HUES6 (cell line): ENCODE data around the gene TMEM201.
A peak's percentile ranks its signal among the peaks of the same experiment; 100 is the strongest.

Experiments used
- H3K27ac ChIP-seq: 2 replicates; pipeline ENCODE4 v1.7.0; 2013; ENCODE audit warnings: low read depth, mild to moderate bottlenecking, low read length, inconsistent platforms
- H3K27me3 ChIP-seq: 2 replicates; pipeline ENCODE4 v1.6.1; 2013; ENCODE audit warnings: low read length; ENCODE audit not compliant: control insufficient read depth, insufficient read depth
- H3K36me3 ChIP-seq: 2 replicates; pipeline ENCODE4 v1.6.1; 2013; ENCODE audit warnings: low read length; ENCODE audit not compliant: control insufficient read depth, insufficient read depth
- H3K4me1 ChIP-seq: 2 replicates; pipeline ENCODE4 v1.6.1; 2013; ENCODE audit warnings: low read length; ENCODE audit not compliant: control insufficient read depth, insufficient read depth
- H3K4me3 ChIP-seq: 2 replicates; pipeline ENCODE4 v1.5.1; 2013; ENCODE audit warnings: low read depth, low read length
- H3K9ac ChIP-seq: one replicate; pipeline ENCODE4 v1.6.1; 2013; ENCODE audit warnings: mild to moderate bottlenecking, low read length
- H3K9me3 ChIP-seq: 2 replicates; pipeline ENCODE4 v1.6.1; 2013; ENCODE audit warnings: low read depth, low read length; ENCODE audit not compliant: control insufficient read depth, insufficient read depth

The TMEM201 gene

DNA sequence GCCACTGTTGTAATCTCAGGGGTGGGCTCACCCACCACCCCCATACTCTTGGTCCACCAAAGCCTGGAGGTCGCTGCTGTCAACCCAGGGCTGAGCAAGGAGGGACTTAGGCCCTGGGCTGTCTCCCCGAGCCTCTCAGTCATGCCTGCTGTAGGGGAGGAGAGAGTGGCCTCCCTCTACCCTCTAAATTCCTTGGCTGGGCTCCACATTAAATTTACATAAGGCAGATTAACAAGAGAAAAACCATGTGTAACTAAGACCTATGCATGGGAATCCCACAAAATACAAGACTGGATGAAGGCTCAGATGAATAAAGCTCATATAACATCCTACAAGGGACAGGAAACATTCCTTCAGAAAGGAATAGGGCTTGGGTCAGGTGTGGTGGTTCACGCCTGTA, 61.1 kb downstream of the TMEM201 start:
- Histone ChIP-seq H3K9ac (no peak overlapping the region), H3K36me3 (no peaks in the 10 kb centered on the region), H3K4me3 (no peak overlapping the region), H3K9me3 (no peaks in the 10 kb centered on the region), H3K4me1 (peaks cover 4% of the 10 kb centered on the region), H3K27ac (no peak overlapping the region), H3K27me3 (peaks cover 54% of the 10 kb centered on the region)

DNA sequence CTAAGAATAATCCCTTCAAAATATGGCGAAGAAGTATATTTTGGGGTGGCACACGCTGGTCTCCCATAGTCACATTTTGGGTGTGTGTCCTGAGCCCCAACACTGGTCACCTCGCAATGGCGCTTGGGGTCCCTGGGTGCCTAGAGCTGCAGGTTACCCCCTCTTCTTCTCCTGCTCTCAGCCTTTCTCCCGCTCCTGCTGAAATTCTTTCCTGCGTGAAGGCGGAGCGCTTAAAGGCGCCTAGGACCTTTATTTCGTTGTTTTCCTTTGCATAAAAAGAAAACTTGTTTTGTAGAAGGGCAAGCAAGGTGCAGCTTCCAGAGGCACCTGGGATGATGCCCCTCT, 62.5 kb downstream of the TMEM201 start:
- peaks cover 54% of the 10 kb centered on the region for H3K27me3 ChIP-seq

DNA sequence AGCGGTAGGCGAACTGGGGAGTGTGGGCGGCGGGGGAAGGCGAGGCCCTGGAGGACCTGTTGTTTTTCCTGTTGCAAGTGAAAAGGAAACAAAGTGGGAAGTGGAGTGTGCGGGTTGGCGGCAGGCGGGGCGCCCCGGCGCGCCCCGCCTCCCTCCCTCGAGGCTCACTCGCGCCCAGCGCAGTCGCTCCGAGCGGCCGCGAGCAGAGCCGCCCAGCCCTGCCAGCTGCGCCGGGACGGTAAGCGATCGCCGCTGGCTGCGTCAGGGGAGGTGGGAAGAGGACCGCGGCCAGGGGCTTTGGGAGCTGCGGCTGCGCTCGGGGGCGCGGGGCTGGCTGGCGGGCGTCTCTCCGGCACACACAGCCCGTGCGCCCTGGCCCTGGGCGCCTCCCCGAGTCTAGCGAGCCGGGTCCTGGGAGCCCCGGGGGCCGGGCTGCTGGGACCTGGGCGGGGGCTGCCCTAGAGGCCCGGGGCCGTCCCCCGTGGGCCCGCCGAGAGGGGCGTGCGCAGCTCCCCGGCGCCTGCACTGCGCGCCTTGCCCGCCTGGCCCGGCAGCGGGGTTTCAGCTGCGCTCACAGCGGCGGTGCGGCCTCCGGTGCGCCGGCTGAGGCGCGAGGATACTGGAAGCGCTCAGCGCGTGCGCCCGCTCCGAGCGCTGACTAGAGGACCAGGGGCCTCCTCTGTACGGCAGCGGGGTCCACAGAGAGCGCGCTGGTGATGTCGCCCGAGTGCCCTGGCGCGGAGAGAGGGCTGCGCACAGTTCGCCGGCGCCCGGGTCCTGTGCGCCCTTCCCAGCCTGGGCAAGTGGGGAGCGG, 63.1 kb downstream of the TMEM201 start, which contains the start of gene PIK3CD:
PIK3CD (plus strand) TSS at position 167 of the 814 bp plus-strand sequence. CDS start 58,725 bp downstream, outside the sequence.
- H3K36me3 ChIP-seq: no peaks in the 10 kb centered on the region
- no peak within 1 kb of the TSS for H3K9ac ChIP-seq
- H3K4me1 ChIP-seq: peaks cover 4% of the 10 kb centered on the region
- no peak within 1 kb of the TSS for H3K27ac ChIP-seq
- peak within 1 kb of the TSS; percentile 77 for H3K4me3 ChIP-seq
- H3K9me3 ChIP-seq: no peaks in the 10 kb centered on the region
- H3K27me3 ChIP-seq: peaks cover 54% of the 10 kb centered on the region

More for the DNA sequence above, 62.5 kb downstream of the TMEM201 start:
- Histone ChIP-seq H3K4me1 (peaks cover 4% of the 10 kb centered on the region), H3K9me3 (no peaks in the 10 kb centered on the region), H3K4me3 (peak overlapping the region; percentile 77), H3K9ac (no peak overlapping the region), H3K36me3 (no peaks in the 10 kb centered on the region), H3K27ac (no peak overlapping the region)

DNA sequence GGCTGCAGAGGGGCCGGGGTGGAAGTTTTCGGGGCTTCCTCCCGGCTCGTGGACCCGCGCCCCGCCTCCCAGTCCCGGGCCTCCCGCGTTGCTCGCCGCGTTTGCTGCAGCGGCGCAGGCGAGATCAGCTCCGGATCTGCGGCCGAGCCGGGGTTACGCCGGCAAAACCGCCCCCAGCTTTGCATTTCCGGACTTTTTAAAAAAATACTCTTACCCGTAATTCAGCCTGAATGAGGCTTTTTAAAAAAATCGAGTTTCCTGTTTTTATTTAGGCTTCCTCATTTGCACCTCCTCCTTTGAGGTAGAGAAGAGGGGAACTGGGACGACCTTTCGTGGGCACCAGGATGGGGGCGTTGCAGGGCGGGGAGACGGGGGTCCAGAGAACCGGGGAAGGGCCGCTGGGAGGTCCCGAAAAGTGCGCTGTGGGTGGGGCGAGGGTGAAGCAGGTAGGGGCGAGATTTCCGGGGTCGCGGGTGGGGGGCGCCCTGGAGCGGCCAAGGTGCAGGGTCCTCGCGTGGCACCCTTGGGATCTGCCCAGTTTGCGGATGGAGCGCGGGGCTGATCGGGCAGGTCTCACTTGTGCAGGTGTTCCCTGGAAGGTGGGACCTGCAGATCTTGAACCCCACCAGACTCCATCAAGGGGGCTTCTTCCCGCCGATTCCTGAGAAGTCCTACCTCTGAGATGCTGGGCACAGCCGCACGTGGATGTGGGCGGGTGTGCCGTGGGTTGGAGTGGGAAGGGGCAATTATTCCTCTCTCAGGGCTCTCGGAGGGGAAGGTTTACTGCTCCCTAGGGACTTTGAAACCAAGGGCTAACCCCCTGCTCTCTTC, 63.9 kb downstream of the TMEM201 start:
- Histone ChIP-seq H3K36me3 (no peaks in the 10 kb centered on the region), H3K4me1 (peaks cover 5% of the 10 kb centered on the region), H3K9me3 (no peaks in the 10 kb centered on the region), H3K27ac (no peak overlapping the region), H3K9ac (no peak overlapping the region), H3K4me3 (peak overlapping the region; percentile 77), H3K27me3 (peaks cover 54% of the 10 kb centered on the region)

DNA sequence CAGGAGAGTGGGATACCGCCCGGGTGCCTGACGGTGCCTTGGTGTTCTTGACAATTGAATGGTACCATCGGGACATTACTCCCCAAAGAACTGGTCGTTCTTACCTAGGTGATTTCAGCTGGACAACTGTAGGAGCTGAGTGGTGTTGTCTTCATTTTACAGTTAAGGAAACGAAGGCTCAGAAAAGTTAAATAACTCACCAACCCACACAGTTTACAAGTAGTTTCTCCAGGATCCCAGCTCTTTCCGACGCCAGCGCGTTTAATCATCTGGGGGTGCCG, 64.4 kb downstream of the TMEM201 start:
- Histone ChIP-seq H3K9ac (no peak overlapping the region), H3K27ac (no peak overlapping the region), H3K4me3 (no peak overlapping the region), H3K4me1 (peaks cover 8% of the 10 kb centered on the region), H3K9me3 (no peaks in the 10 kb centered on the region), H3K27me3 (peaks cover 54% of the 10 kb centered on the region), H3K36me3 (no peaks in the 10 kb centered on the region)

DNA sequence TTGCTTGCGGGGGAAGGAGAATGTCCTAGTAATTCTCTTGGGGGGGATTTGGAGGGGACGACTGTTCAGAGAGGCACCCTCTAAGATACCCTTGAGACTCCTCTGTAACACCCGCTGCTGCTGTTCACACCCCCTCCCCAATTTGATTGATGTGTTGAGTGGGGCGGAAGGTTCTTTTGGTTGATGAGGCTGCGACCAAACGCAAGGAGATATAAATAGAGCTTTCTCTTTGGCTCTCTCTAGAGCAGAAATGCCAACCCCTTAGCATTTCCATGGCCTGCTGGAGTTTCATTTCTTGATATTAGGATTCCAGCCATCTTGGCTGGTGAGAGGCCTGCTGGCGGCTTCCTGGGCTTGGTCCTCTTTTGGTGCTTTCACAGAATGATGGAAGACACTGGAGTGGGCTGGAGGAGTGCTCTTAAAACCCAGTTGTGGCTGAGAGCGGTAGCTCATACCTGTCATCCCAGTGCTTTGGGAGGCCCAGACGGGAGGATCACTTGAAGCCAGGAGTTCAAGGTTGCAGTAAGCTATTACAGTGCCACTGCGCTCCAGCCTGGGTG, 64.9 kb downstream of the TMEM201 start:
- H3K9ac ChIP-seq: no peak overlapping the region
- no peak overlapping the region for H3K4me3 ChIP-seq
- no peak overlapping the region for H3K27ac ChIP-seq
- no peaks in the 10 kb centered on the region for H3K9me3 ChIP-seq
- H3K36me3 ChIP-seq: no peaks in the 10 kb centered on the region
- peaks cover 54% of the 10 kb centered on the region for H3K27me3 ChIP-seq
- H3K4me1 ChIP-seq: peaks cover 8% of the 10 kb centered on the region

DNA sequence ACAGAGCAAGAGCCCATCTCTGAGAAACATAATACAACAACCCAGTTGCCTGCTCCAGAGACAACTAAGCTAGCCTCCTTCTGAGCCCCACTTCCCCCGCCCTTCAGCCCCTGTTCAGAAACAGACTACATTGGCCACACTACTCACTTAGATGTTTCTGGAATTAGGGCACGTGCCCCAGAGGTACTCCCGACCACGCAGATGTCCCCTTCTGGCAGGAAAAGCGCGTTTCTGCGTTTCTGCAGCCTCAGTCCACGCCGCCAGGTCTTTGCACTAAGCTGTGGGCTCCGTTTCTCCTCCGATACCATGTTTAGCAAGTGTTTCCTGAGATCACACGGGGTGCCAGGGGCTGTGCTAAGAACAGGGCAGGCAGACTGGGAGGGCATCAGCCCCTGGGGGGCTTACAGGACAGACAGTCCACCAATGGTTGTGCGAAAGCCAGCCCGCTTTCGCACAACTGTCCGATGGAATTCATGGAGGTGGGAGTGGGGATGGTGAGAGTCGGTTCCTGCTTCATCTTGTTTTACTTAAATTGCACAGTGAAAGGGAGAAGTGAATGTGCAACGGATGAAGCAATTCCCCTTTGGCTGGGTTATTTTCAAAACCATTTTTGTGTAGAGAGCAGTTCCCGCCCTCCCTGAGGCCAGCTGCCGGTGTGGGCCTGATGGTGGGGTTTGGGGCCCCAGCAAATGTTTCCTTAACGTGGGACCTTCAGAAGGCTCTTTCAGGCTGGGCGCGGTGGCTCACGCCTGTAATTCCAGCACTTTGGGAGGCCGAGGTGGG, 65.5 kb downstream of the TMEM201 start:
- no peak overlapping the region for H3K27ac ChIP-seq
- H3K36me3 ChIP-seq: no peaks in the 10 kb centered on the region
- H3K9ac ChIP-seq: no peak overlapping the region
- H3K27me3 ChIP-seq: peaks cover 53% of the 10 kb centered on the region
- no peaks in the 10 kb centered on the region for H3K9me3 ChIP-seq
- H3K4me3 ChIP-seq: no peak overlapping the region
- peaks cover 8% of the 10 kb centered on the region for H3K4me1 ChIP-seq

DNA sequence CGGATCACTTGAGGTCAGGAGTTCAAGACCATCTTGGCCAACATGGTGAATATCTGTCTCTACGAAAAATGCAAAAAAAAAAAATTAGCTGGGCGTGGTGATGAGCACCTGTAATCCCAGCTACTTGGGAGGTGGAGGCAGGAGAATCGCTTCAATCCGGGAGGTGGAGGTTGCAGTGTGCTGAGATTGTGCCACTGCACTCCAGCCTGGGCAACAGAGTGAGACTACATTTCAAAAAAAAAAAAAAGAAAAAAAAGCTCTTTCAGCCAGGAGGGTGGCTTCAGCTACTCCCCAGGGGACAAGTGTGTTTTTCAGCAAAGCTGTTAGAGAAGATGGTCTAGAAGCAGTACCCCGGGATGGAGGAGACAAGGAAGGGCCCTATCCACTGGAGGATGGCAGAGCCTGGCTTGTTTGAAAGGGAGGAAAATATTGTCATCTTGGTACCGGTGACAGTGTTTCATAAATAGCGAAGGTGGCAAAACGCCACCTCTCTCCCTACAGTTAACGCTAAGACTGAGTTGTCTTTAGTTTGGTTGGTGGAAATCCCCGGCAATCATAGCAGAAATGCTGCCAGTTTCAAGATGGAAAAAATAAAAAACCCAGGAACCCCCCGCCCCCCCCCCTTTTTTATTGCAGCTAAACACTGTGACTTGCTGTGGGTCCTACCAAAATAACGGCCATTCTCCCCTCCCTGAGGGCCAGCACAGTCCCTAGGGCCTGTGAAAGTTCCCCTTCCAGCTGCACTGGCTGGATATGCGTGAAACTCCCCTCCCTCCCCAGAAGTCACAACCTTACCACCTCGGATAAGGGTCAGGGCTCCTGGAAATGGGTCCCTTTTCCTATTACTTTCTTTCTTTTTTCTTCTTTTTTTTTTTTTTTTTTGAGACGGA, 66.4 kb downstream of the TMEM201 start:
- no peak overlapping the region for H3K27ac ChIP-seq
- peaks cover 8% of the 10 kb centered on the region for H3K4me1 ChIP-seq
- H3K9me3 ChIP-seq: no peaks in the 10 kb centered on the region
- H3K9ac ChIP-seq: no peak overlapping the region
- no peaks in the 10 kb centered on the region for H3K36me3 ChIP-seq
- peaks cover 46% of the 10 kb centered on the region for H3K27me3 ChIP-seq
- no peak overlapping the region for H3K4me3 ChIP-seq

DNA sequence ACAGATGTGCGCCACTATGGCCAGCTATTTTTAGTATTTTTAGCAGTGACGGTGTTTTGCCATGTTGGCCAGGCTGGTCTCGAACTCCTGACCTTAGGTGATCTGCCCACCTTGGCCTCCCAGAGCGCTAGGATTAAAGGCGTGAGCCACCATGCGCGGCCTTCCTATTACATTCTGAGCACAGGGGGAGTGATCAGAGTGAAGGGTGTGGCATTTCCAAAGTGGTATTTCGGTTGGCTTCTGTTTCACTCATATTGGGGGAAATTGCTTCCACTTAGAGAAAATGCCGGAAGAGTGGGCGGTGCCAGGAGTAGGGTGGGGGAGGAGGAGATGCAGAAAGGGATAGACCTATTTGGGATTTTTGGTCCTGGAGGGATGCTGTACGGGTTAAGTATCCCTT, 67.1 kb downstream of the TMEM201 start:
- H3K4me3 ChIP-seq: no peak overlapping the region
- peaks cover 8% of the 10 kb centered on the region for H3K4me1 ChIP-seq
- no peak overlapping the region for H3K9ac ChIP-seq

DNA sequence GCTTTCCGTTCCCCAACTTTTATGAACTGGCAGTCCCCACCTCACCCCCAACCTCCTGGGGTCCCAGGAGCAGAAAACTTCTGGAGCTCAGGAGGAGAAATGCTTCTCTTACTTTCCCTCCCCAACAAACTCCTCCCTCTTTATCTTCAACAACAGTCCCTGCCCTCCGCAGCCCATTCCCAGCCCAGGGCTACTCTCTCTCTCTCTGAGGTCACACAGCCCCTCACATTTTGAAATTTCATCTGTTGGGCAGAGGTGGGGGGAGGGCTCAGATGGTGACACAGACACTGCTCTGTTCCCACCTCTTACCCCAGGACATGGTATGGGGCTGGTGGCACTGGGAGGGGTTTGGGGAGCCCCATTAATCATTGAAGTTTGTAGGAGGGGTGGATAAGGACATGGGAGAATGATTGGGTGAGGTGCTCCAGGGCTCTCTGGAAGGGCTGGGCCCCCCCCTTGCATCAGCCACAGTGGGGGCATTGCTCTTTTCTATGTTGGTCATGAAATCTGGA, 68.9 kb downstream of the TMEM201 start:
- Histone ChIP-seq H3K27ac (no peak overlapping the region), H3K9ac (no peak overlapping the region), H3K27me3 (peaks cover 21% of the 10 kb centered on the region), H3K36me3 (no peaks in the 10 kb centered on the region), H3K4me3 (no peak overlapping the region), H3K4me1 (peaks cover 8% of the 10 kb centered on the region; the same call in 1 of the 2 replicates), H3K9me3 (no peaks in the 10 kb centered on the region)

More for the DNA sequence above, 67.1 kb downstream of the TMEM201 start:
- Histone ChIP-seq H3K27ac (no peak overlapping the region), H3K36me3 (no peaks in the 10 kb centered on the region), H3K9me3 (no peaks in the 10 kb centered on the region), H3K27me3 (peaks cover 38% of the 10 kb centered on the region)
